AG04449 (cell line): ENCODE data around the gene ACOT8.

Experiments
- CTCF ChIA-PET: fragments of 350-600 bp; formaldehyde crosslinking; extraction: SDS; loops from one replicate; lab custom pipeline; 2021; ENCODE audit warnings: antibody characterized with exemption; lab: Yijun Ruan, JAX
- POLR2A ChIA-PET: fragments of 400-600, 350-600 bp; formaldehyde crosslinking; extraction: SDS; loops from one replicate; lab custom pipeline; 2020; ENCODE audit warnings: antibody characterized with exemption, inconsistent platforms; lab: Yijun Ruan, JAX
- DNase-seq: peaks from one replicate; pipeline ENCODE4 v3.0.0-alpha.2; 2010; ENCODE audit warnings: low read depth, low spot score
- H3K4me3 ChIP-seq: 2 replicates; pipeline ENCODE4 v1.5.1; 2011; ENCODE audit warnings: low read depth, mild to moderate bottlenecking, control low read depth, low read length
- TF ChIP-seq, protein P1 (sequence below): IDR thresholded peaks from one replicate; pipeline ENCODE4 v1.5.1; 2011; ENCODE audit warnings: mild to moderate bottlenecking, moderate library complexity, low read length, control low read depth, inconsistent platforms; ENCODE audit not compliant: insufficient read depth; ENCODE audit errors: missing control alignments

Gene ACOT8

DNA sequence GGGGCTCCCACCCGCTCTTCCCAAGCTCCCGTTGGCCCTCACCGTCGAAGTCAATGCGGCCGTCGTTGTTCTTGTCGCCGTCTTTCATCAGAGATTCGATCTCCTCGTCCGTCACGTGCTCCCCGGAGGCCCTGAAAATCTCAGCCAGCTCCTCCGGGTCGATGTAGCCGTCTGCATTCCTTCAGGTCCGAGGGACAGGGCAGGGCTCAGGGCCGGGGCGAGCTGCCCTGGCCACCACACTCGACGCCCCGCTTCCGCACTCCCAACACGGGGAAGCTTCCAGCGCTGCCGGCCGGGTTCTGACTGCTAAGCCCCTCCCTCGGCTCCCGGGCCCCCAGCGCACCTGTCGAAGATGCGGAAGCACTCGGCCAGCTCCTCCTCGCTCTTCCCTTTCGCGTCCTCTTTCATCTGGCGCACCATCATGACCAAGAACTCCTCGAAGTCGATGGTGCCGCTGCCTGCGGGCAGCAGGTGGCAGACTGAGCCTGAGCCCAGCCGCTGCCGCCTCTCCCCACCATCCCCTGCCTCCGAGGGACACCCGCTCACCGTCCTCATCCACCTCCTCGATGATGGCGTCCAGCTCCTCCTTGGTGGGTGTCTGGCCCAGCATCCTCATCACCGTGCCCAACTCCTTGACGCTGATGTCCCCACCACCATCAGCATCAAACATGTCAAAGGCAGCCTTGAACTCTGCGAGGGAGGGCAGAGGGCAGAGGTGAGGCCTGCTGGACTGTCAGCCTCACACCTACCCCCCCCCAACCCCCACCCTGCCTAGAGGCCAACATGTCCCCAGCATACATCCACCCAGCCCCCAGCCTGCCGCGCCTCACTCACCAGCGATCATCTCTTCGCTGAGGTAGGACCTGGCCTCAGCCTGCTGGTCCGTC is 33.0 kb downstream of the ACOT8 start:
- H3K4me3 ChIP-seq, result no peak overlapping the region; the same call in 1 of the 2 replicates
- TF ChIP-seq, protein P1, sequence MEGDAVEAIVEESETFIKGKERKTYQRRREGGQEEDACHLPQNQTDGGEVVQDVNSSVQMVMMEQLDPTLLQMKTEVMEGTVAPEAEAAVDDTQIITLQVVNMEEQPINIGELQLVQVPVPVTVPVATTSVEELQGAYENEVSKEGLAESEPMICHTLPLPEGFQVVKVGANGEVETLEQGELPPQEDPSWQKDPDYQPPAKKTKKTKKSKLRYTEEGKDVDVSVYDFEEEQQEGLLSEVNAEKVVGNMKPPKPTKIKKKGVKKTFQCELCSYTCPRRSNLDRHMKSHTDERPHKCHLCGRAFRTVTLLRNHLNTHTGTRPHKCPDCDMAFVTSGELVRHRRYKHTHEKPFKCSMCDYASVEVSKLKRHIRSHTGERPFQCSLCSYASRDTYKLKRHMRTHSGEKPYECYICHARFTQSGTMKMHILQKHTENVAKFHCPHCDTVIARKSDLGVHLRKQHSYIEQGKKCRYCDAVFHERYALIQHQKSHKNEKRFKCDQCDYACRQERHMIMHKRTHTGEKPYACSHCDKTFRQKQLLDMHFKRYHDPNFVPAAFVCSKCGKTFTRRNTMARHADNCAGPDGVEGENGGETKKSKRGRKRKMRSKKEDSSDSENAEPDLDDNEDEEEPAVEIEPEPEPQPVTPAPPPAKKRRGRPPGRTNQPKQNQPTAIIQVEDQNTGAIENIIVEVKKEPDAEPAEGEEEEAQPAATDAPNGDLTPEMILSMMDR, result peak; percentile 61
- no peak for DNase-seq
- POLR2A ChIA-PET, result no interaction called here
- CTCF ChIA-PET, result interaction anchor here (0.6 to 3.7 kb wide), 13 partner anchors 8 to 525 kb away, joined by 3 to 28 read pairs (median 3); partner anchors contain the start of gene SNX21

DNA sequence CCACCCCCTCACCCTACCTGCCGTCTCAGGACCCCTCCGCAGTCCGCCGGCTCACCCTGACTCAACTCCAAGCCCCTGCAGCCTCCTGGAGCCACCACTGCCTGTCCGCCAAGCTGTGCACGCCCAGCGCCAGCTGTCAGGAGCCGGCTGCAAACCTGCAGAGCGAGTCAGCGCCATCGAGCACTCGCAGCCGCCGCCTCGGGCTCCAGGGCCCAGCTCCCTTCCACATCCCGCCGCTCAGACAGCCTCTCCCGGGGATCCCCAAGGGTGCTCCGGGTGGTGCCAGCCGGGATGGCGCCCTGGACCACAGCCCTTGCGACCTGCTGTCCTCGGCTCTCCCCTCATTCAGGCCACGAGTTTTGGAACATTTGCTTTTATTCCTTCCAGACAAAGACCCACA is 34.3 kb downstream of the ACOT8 start:
- peak overlapping the region; percentile 18; the same call in 1 of the 2 replicates for H3K4me3 ChIP-seq
- ChIA-PET POLR2A (interaction anchor here (2.5 kb wide), 1 partner anchor 11 kb away, joined by 9 read pairs; the partner anchor contains the start of gene SNX21), CTCF (interaction anchor here (0.8 to 2.9 kb wide), 8 partner anchors 8 to 462 kb away, joined by 3 to 16 read pairs (median 3); no protein-coding TSS in a partner anchor)
- TF ChIP-seq, protein P1, result no peak
- DNase-seq, result no peak

DNA sequence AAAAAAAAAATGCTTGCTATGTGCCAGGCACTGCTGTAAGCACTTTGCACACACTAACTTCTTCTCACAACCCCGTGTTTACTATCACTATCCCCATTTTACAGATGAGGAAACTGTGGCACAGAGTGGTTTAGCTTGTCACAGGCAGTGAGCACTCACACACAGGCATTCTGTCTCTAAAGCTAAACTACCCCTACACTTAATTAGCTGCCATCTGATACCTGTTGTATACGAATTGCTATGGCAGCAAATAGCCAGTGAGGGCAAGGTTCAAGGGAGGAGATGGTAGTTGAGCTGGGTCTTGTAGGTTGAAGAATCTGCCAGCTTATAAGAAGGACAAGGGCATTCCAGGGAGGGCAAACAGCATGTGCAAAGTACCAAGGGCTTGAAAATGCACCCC is 35.2 kb downstream of the ACOT8 start:
- no peak overlapping the region for H3K4me3 ChIP-seq
- TF ChIP-seq, protein P1, result no peak
- POLR2A ChIA-PET, result interaction anchor here (0.7 to 2.5 kb wide), 2 partner anchors 11 to 12 kb away, joined by 4 to 9 read pairs; partner anchors contain the start of gene SNX21
- DNase-seq, result no peak
- CTCF ChIA-PET, result interaction anchor here (0.9 to 2.9 kb wide), 7 partner anchors 9 to 461 kb away, joined by 3 to 16 read pairs (median 3); no protein-coding TSS in a partner anchor

DNA sequence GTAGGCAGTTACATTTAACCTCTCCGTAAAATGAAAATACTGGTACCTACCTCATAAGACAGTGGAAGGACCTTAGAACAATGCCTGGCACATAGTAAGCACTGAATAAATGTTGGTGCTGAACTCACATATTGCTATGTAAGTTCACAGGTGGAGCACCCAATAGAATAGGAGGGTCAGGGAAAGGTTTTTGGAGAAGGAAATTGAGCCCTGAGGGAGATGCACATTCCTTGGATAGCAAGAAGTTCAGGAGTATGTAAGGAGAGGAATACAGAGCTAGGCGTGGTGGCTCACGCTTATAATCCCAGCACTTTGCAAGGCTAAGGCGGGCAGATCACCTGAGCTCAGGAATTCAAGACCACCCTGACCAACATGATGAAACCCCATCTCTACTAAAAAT is 37.7 kb downstream of the ACOT8 start:
- ChIA-PET CTCF (interaction anchor here (1.4 to 4.4 kb wide), 5 partner anchors 9 to 150 kb away, joined by 3 to 13 read pairs (median 4); no protein-coding TSS in a partner anchor), POLR2A (no interaction called here)
- DNase-seq, result no peak
- TF ChIP-seq, protein P1, result no peak
- H3K4me3 ChIP-seq, result no peak overlapping the region

DNA sequence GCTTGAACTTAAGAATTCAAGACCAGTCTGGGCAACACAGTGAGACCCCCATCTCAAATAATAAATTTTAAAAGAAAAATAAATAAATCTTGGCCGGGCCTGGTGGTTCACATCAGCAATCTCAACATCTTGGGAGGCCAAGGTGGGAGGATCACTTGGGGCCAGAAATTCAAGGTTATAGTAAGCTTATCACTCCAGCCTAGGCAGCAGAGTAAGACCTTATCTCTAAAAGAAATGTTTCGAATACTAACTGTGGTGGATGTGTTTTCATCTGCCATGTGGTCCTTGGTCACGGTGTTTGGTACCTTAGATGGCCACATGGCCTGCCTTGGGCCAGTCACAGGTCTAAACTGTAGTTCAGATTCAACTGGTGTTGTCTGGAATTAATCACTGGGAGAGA is 39.0 kb downstream of the ACOT8 start:
- H3K4me3 ChIP-seq, result no peak overlapping the region
- CTCF ChIA-PET, result interaction anchor here (1.0 to 4.4 kb wide), 7 partner anchors 10 to 152 kb away, joined by 3 to 13 read pairs (median 4); no protein-coding TSS in a partner anchor
- POLR2A ChIA-PET, result no interaction called here
- TF ChIP-seq, protein P1, result no peak
- DNase-seq, result no peak
